GM21381 (cell line): Measurements from ENCODE around the gene SORCS1.

Experiments used
- ATAC-seq: cut with Tn5 transposase; IDR thresholded peaks from one replicate; pipeline ENCODE4 v1.9.1; 2021; ENCODE audit warnings: mild to moderate bottlenecking, moderate library complexity; ENCODE audit not compliant: unreplicated experiment

Gene SORCS1

GRCh38 chr10:106557951-106558733 lies 606.4 kb downstream of the SORCS1 start:
- no peak for ATAC-seq

DNA sequence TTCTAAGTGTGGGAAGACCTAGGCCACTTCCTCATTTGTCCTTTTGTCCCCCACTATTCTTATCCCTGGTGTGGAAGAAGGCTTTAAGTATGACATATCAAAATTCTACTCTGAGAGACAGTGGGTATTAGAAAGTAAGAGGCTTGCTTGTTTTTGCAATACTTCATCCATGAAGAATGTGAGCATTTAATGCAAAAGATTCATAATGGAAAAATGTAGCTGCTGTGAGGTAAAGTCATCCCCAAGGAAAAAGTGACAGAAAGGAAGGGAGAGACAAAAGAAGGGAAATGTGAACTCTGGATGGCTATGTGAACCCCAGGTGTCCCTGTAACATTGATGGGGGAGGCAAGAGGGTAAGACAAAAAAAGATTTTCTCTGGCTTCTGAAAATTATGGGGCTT lies 607.5 kb downstream of the SORCS1 start:
- no peak for ATAC-seq

DNA sequence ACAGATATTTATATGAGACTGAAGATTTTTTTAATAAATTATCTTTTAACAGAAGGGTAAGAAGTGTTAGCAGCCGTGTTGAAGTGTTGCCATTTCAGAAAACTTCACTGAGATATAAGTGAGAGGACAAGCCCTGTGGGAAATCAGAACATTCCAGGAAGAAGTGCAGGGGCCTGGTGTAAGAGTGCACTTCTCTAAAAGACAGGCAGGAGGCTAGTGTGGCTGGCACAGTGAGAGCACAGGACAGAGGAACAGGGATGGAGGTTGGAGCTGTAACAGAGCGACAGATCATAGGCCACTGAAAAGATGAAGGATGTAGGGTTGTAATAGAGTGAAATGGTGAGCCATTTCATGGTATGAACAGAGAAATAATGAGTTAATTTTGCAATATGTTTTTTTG lies 608.9 kb downstream of the SORCS1 start:
- no peak for ATAC-seq

- ATAC-seq: no peak
Observed at GRCh38 chr10:106551501-106552062, 612.9 kb downstream of the SORCS1 start.

- no peak for ATAC-seq
Observed at GRCh38 chr10:106548832-106549231, 615.7 kb downstream of the SORCS1 start.

DNA sequence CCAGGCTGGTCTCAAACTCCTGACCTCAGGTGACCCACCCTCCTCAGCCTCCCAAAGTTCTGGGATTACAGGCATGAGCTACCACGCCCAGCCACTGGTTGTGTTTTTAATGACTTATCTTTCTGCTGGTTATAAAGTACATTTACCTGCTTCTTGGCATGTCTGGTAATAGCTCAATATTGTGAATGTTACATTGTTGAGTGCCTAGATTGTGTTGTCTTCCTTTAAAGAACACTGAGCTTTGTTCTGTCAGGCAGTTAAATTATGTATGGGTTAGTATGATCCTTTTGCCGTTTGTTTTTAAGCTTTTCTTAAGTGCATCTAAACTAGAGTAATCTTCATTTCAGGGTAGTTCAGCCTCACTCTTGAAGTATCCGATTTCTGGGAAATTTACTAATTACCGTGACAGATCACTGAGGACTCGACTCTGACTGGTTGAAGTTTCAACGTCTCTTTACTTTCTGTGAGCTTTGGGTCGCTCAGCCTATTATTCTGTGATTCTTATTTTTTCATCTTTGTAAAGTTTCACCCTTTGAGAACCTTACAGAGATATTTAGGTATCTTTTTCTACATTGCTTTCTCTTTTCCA lies 617.4 kb downstream of the SORCS1 start:
- ATAC-seq: no peak

DNA sequence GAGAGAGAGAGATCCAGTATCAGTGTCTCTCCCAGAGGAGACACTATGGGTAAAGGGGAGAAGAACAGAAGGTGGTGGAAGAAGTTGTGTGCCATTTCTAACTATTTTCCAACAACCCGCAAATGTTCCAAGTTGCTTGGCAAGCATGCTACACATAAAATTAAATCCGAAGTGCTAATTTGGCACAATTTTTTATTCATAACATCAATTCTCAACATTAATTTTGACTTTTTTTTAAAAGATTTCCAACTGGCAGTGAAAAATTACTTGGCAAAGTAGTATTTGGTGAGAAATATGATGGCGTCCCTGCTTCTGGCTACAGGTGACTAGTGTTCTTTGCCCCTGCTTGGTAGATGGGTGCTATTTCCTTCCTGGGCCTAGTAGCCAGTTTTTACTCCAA lies 622.0 kb downstream of the SORCS1 start:
- ATAC-seq: no peak

GRCh38 chr10:106540645-106541044 lies 623.9 kb downstream of the SORCS1 start:
- no peak for ATAC-seq

DNA sequence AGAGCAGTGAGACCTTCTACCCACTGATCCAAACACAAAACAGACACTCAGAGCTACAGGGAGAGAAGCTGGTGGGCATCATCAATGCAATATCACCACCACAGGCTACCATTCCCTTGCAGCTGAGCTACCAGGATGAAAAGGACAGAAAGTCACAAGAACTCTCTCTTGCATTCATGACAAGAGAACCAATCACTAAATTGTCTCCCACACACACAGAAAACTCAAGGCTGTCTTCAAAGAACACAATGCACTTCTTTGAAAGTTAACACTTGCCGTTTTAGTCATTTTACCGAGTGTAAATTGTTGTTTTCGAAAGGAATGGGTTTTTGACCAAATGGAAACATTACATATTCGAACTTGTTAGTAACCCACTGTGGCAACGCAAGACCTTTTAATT lies 626.6 kb downstream of the SORCS1 start:
- no peak for ATAC-seq

GRCh38 chr10:106535304-106535953 lies 629.1 kb downstream of the SORCS1 start:
- no peak for ATAC-seq

DNA sequence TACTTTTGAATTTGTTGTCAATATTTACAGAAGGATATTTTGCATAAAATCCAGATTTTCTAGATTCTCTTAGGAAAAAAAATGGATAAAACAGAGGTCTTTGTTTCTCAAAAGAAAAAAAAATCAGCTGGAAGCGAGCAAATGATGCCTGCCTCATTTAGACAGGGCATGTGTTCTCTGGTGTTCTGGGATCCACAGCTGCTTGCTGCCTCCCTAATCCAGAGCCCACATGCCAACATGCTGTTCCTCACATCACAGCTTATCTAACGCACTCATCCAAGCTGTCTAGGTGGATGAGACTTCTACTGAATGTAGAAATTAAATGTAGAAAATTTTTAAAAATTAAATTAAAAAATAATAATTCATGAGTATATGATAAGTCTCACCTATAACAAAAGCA lies 630.1 kb downstream of the SORCS1 start:
- no peak for ATAC-seq

DNA sequence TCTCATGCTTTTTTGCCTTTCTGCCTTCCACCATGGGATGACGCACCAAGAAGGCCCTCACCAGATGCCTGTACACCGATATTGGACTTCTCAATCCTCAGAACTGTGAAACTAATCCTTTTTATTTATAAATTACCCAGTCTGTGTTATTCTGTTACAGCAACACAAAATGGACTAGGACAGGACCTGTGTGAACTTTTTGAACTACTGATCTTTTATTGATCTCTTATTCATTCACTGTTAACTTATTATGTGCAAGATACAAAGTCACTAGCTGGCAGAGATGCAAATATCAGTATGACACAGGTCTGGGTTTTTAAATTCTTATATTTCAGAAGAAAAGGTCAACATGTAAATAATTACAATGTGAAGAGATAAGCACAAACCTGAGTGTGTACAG lies 635.8 kb downstream of the SORCS1 start:
- no peak for ATAC-seq

DNA sequence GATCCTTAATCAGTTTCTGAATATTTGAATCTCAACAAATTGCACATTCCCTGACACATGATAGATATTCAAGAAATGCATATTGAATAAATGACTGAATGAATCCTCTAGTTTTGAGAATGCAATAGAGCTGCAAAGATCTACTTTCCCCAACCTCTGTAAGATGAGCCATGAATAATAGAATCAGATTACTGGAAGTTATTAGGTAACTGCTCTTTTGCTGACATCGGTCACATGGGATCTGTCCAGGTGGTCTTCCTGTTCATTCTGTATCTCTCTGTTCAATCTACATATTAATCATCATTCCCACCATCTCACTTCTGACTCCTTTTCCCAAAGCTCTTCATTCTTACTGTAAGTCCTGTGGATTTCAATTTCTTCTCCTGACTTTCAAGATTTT lies 638.7 kb downstream of the SORCS1 start:
- ATAC-seq: no peak
